NCI-H2196 treated with DMSO at 0.1 percent for 48 hours (cell line): ENCODE measurements around the gene C2orf74.
"Not testable (repeated sequence)": the region's sequence is repeated elsewhere in the genome, so short reads cannot be mapped to it uniquely, and the experiment has no call there.

ENCODE experiments used
- DNase-seq: peaks from one replicate; lab custom pipeline; 2025; ENCODE audit not compliant: unreplicated experiment; lab: John Stamatoyannopoulos, UW

The C2orf74 gene

GRCh38 chr2:61161888-61162287 is at the start of gene C2orf74:
TSS of gene C2orf74 (plus strand) at chr2:61162188. CDS start at chr2:61162515, 327 bp downstream.
- DNase-seq: no peak

GRCh38 chr2:61114147-61114546 is 47.8 kb upstream of the C2orf74 start:
- no peak for DNase-seq

GRCh38 chr2:61116302-61116701 is 45.7 kb upstream of the C2orf74 start:
- no peak for DNase-seq

GRCh38 chr2:61117534-61117933 is 44.5 kb upstream of the C2orf74 start:
- no peak for DNase-seq

GRCh38 chr2:61125123-61125710 is 36.8 kb upstream of the C2orf74 start:
- no peak for DNase-seq

GRCh38 chr2:61125798-61126197 is 36.2 kb upstream of the C2orf74 start:
- DNase-seq: no peak

GRCh38 chr2:61128122-61128521 is 33.9 kb upstream of the C2orf74 start:
- not testable (repeated sequence) for DNase-seq

GRCh38 chr2:61134141-61134540 is 27.8 kb upstream of the C2orf74 start:
- no peak for DNase-seq

GRCh38 chr2:61135510-61135909 is 26.5 kb upstream of the C2orf74 start:
- no peak for DNase-seq

- no peak for DNase-seq
These were observed 23.1 kb upstream of the C2orf74 start for GRCh38 chr2:61138859-61139258.

- DNase-seq: no peak
These were observed 20.8 kb upstream of the C2orf74 start for GRCh38 chr2:61141151-61141550.

- no peak for DNase-seq
These were observed 17.2 kb upstream of the C2orf74 start for GRCh38 chr2:61144697-61145268.

GRCh38 chr2:61145990-61146389 is 16.0 kb upstream of the C2orf74 start:
- DNase-seq: no peak

GRCh38 chr2:61148091-61148490 is 13.9 kb upstream of the C2orf74 start:
- not testable (repeated sequence) for DNase-seq

- no peak for DNase-seq
These were observed 12.9 kb upstream of the C2orf74 start for GRCh38 chr2:61149074-61149473.

GRCh38 chr2:61151436-61151835 is 10.6 kb upstream of the C2orf74 start:
- no peak for DNase-seq

- no peak for DNase-seq
These were observed 4.5 kb upstream of the C2orf74 start for GRCh38 chr2:61157371-61158003.

- no peak for DNase-seq
These were observed 3.5 kb upstream of the C2orf74 start for GRCh38 chr2:61158356-61158955.

- DNase-seq: no peak
These were observed 733 bp downstream of the C2orf74 start for GRCh38 chr2:61162721-61163120.

- DNase-seq: not testable (repeated sequence)
These were observed 3.1 kb downstream of the C2orf74 start for GRCh38 chr2:61165082-61165481.

GRCh38 chr2:61165946-61166345 is 4.0 kb downstream of the C2orf74 start:
- no peak for DNase-seq

- DNase-seq: no peak
These were observed 5.6 kb downstream of the C2orf74 start for GRCh38 chr2:61167579-61167978.
